ENCODE data around the gene PDE3B. TPM values are rescaled to one million over a fixed set of nuclear protein-coding genes. Genes with fewer than 3 reads are reported as not detected.
A peak's percentile ranks its signal among the peaks of the same experiment; 100 is the strongest.

The PDE3B gene
- polyA plus RNA-seq, 1 donor (not counting 4 experiments of a cell fraction or from before 2014, with no cell fraction given): 0.01 TPM

DNA sequence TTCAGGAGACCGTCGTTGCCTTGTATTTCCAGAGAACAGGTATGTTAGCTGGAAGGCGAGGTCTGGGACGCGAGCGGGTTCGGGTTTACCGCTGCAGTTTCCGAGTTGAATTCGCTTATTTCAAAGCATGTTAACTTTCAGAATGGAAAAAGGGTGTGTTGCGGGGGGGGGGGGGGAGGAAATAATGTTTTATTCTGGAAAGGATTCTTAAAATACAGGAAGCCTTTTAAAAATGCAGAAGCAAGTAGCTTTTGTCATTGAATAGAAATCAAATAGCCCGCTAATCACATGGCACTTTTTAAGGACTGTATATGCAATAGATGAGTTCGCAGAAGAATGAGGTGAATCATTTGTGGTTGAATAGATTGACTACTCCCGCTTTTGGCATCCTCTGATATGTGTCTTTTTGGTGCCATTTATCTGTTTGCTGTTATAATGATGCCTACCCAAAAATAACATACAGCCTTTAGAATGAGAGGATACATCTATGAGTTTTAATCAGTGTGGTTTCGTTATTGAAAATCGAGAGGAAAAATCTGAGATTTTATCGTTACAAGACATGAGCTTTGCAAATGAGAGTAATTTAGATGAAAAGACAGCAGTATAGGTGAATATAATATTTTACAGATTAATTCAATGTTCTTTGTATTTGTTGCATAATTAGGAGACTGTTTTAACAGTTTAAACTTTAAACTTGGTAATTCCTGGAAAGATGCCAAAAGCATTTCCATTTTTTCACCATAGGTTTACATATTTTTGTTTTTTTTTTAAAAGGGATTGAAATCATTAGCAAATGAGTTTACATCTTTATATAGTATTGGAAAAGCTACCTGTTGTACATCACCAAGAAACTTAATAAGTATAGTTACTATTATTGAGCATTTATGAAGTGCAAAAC, 1.7 kb downstream of the PDE3B start:
- no peaks in the 10 kb centered on the region for H3K36me3 ChIP-seq (ENCODE audit: control insufficient read depth in 2 of 2, extremely low read depth in 1 of 2, insufficient read depth in 2 of 2, low read length in 2 of 2)
- no peaks in the 10 kb centered on the region for H3K79me2 ChIP-seq (ENCODE audit: control insufficient read depth, insufficient read depth, low read length)
- H3K9me3 ChIP-seq (ENCODE audit: control insufficient read depth, low read depth, low read length): no peaks in the 10 kb centered on the region
- dilution Hi-C loops (cut with MboI; ENCODE audit: extremely low pct_ligation_motif_present, low sequenced_read_pairs): no loop called here
- no peak overlapping the region for H2AFZ ChIP-seq (ENCODE audit: control insufficient read depth, low read length)
- H3K27ac ChIP-seq (ENCODE audit: control insufficient read depth, insufficient read depth, low read length): no peak overlapping the region
- H4K20me1 ChIP-seq (ENCODE audit: control insufficient read depth, extremely low read depth, insufficient read depth, low read length): no peaks in the 10 kb centered on the region
- no peak for TF ChIP-seq EZH2 (IDR thresholded peaks at IDR 0.05; ENCODE audit: low read length)
- TF ChIP-seq, protein P1, sequence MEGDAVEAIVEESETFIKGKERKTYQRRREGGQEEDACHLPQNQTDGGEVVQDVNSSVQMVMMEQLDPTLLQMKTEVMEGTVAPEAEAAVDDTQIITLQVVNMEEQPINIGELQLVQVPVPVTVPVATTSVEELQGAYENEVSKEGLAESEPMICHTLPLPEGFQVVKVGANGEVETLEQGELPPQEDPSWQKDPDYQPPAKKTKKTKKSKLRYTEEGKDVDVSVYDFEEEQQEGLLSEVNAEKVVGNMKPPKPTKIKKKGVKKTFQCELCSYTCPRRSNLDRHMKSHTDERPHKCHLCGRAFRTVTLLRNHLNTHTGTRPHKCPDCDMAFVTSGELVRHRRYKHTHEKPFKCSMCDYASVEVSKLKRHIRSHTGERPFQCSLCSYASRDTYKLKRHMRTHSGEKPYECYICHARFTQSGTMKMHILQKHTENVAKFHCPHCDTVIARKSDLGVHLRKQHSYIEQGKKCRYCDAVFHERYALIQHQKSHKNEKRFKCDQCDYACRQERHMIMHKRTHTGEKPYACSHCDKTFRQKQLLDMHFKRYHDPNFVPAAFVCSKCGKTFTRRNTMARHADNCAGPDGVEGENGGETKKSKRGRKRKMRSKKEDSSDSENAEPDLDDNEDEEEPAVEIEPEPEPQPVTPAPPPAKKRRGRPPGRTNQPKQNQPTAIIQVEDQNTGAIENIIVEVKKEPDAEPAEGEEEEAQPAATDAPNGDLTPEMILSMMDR (optimal IDR thresholded peaks at IDR 0.05 in 1 of 3, IDR thresholded peaks at IDR 0.05 in 1 of 3, conservative IDR thresholded peaks at IDR 0.05 in 1 of 3; ENCODE audit: extremely low read depth in 1 of 3, insufficient read depth in 2 of 3, low read length in 3 of 3): no peak
- H3K4me2 ChIP-seq (ENCODE audit: control insufficient read depth, extremely low read depth, insufficient read depth, low read depth, low read length): peak overlapping the region; percentile 85
- H3K4me1 ChIP-seq (ENCODE audit: control insufficient read depth, extremely low read depth, insufficient read depth, low read length): peaks cover 12% of the 10 kb centered on the region
- no peaks in the 10 kb centered on the region for H3K9me1 ChIP-seq (ENCODE audit: control insufficient read depth, extremely low read depth, insufficient read depth, low read length)
- peak overlapping the region in 2 of 3 experiments; percentile 60 to 61 for H3K4me3 ChIP-seq (ENCODE audit: control insufficient read depth in 2 of 3, extremely low read depth in 1 of 3, insufficient read depth in 2 of 3, low read depth in 1 of 3, low read length in 3 of 3)
- no peak overlapping the region for H3K9ac ChIP-seq (ENCODE audit: control insufficient read depth, extremely low read depth, insufficient read depth, low read length)
- DNase-seq (ENCODE audit: low read depth, low spot score): no peak
- peaks cover 47% of the 10 kb centered on the region for H3K27me3 ChIP-seq (ENCODE audit: control insufficient read depth, extremely low read depth, insufficient read depth, low read length)
- peak; percentile 26 for FAIRE-seq

DNA sequence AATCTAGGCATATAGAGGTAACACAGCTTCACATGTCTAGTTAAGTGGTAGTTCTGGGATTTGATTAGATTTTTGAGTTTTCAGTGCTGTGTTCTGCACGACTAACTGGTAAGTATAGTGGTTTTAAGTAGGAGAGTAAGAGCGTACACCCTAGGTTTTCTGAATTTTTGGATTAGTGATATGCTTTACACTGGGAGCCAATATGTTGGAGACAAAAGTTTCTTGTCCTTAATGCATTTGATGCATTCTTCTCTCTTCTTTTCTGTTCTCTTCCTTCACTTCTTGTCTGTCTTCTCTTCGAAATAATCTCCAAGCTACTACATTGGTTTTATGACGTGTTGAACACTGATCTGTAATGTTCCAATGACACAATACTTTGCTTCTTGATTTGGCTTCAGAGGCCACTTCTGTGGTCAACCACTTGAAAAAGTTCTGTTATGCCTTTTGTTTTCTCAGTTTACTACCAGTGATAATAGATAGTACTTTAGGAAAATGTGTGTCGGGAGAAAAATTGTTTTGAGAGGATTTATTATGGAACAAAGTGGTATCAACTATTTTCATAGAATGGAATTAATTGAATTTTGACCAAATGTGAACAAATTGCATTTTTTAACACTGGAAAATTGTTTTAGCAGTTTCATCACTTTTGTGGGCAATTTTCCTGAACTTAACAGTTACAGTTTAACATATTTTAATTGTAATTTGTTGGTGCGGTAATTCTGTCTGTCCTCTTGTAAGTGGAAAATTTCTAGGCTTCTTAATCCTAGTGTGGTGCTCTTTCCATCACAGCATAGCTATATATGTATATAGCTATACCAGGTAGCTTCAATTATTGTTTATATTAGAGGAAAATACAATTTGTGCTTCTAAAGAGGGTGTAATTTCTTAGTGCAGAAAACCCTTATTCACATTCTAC, 2.6 kb downstream of the PDE3B start:
- Histone ChIP-seq H3K36me3 (ENCODE audit: control insufficient read depth in 2 of 2, extremely low read depth in 1 of 2, insufficient read depth in 2 of 2, low read length in 2 of 2) (no peaks in the 10 kb centered on the region), H3K9me3 (ENCODE audit: control insufficient read depth, low read depth, low read length) (no peaks in the 10 kb centered on the region), H3K9ac (ENCODE audit: control insufficient read depth, extremely low read depth, insufficient read depth, low read length) (no peak overlapping the region), H4K20me1 (ENCODE audit: control insufficient read depth, extremely low read depth, insufficient read depth, low read length) (no peaks in the 10 kb centered on the region), H3K27me3 (ENCODE audit: control insufficient read depth, extremely low read depth, insufficient read depth, low read length) (peaks cover 53% of the 10 kb centered on the region), H3K9me1 (ENCODE audit: control insufficient read depth, extremely low read depth, insufficient read depth, low read length) (no peaks in the 10 kb centered on the region), H2AFZ (ENCODE audit: control insufficient read depth, low read length) (no peak overlapping the region), H3K4me3 (ENCODE audit: control insufficient read depth in 2 of 3, extremely low read depth in 1 of 3, insufficient read depth in 2 of 3, low read depth in 1 of 3, low read length in 3 of 3) (no peak overlapping the region), H3K27ac (ENCODE audit: control insufficient read depth, insufficient read depth, low read length) (no peak overlapping the region), H3K79me2 (ENCODE audit: control insufficient read depth, insufficient read depth, low read length) (no peaks in the 10 kb centered on the region), H3K4me1 (ENCODE audit: control insufficient read depth, extremely low read depth, insufficient read depth, low read length) (peaks cover 12% of the 10 kb centered on the region), H3K4me2 (ENCODE audit: control insufficient read depth, extremely low read depth, insufficient read depth, low read depth, low read length) (no peak overlapping the region)
- DNase-seq (ENCODE audit: low read depth, low spot score) (no peak), FAIRE-seq (no peak)
- dilution Hi-C loops (cut with MboI; ENCODE audit: extremely low pct_ligation_motif_present, low sequenced_read_pairs): no loop called here
- no peak for TF ChIP-seq EZH2 (IDR thresholded peaks at IDR 0.05; ENCODE audit: low read length)
- TF ChIP-seq, protein P1 (optimal IDR thresholded peaks at IDR 0.05 in 1 of 3, IDR thresholded peaks at IDR 0.05 in 1 of 3, conservative IDR thresholded peaks at IDR 0.05 in 1 of 3; ENCODE audit: extremely low read depth in 1 of 3, insufficient read depth in 2 of 3, low read length in 3 of 3): no peak

Measured in keratinocyte (primary cell).